Measurements from ENCODE around the gene CSAD.

CSAD gene

GRCh38 chr12:53172352-53172751, 8.4 kb downstream of the CSAD start:
- H3K9me2 ChIP-seq (replicated peaks; ENCODE audit: insufficient read depth, low read length): no peaks in the 10 kb centered on the region
- no peak overlapping the region for H3K9ac ChIP-seq (ENCODE audit: low read length)
- H3K79me2 ChIP-seq (ENCODE audit: insufficient read depth, low read length): no peaks in the 10 kb centered on the region
- no peak overlapping the region for H3K4me3 ChIP-seq (ENCODE audit: insufficient read depth, low read length, poor library complexity, severe bottlenecking)
- no peaks in the 10 kb centered on the region; the same call in 1 of the 2 replicates for H3F3A ChIP-seq (ENCODE audit: insufficient read depth)
- no peak overlapping the region for H3K4me2 ChIP-seq (ENCODE audit: low read depth, low read length, poor library complexity, severe bottlenecking)
- H3K27me3 ChIP-seq (ENCODE audit: low read length): no peaks in the 10 kb centered on the region
- no peak overlapping the region for H3K27ac ChIP-seq (ENCODE audit: low read depth, low read length)
- H3K36me3 ChIP-seq (ENCODE audit: low read length): no peaks in the 10 kb centered on the region
- no peak for TF ChIP-seq CTCF (IDR thresholded peaks at IDR 0.05; ENCODE audit: insufficient read depth, low read length, poor library complexity, severe bottlenecking)
- no peak for TF ChIP-seq EZH2phosphoT487 (conservative IDR thresholded peaks at IDR 0.05; ENCODE audit: low read length)
- no peak overlapping the region for H2AFZ ChIP-seq (ENCODE audit: low read depth, low read length, severe bottlenecking)
- H4K20me1 ChIP-seq (ENCODE audit: low read depth, low read length): no peaks in the 10 kb centered on the region
- no peaks in the 10 kb centered on the region for H3K9me3 ChIP-seq (ENCODE audit: insufficient read depth, low read length)

GRCh38 chr12:53171725-53172329, 8.9 kb downstream of the CSAD start:
- Histone ChIP-seq H2AFZ (ENCODE audit: low read depth, low read length, severe bottlenecking) (no peak overlapping the region), H3K4me2 (ENCODE audit: low read depth, low read length, poor library complexity, severe bottlenecking) (no peak overlapping the region), H3K27ac (ENCODE audit: low read depth, low read length) (no peak overlapping the region), H3K27me3 (ENCODE audit: low read length) (no peaks in the 10 kb centered on the region), H3K9ac (ENCODE audit: low read length) (no peak overlapping the region), H3K9me2 (replicated peaks; ENCODE audit: insufficient read depth, low read length) (no peaks in the 10 kb centered on the region), H3K36me3 (ENCODE audit: low read length) (no peaks in the 10 kb centered on the region), H3K79me2 (ENCODE audit: insufficient read depth, low read length) (no peaks in the 10 kb centered on the region), H3F3A (ENCODE audit: insufficient read depth) (no peaks in the 10 kb centered on the region), H3K4me3 (ENCODE audit: insufficient read depth, low read length, poor library complexity, severe bottlenecking) (no peak overlapping the region), H4K20me1 (ENCODE audit: low read depth, low read length) (no peaks in the 10 kb centered on the region), H3K9me3 (ENCODE audit: insufficient read depth, low read length) (no peaks in the 10 kb centered on the region)
- TF ChIP-seq CTCF (IDR thresholded peaks at IDR 0.05; ENCODE audit: insufficient read depth, low read length, poor library complexity, severe bottlenecking) (no peak), EZH2phosphoT487 (conservative IDR thresholded peaks at IDR 0.05; ENCODE audit: low read length) (no peak)

GRCh38 chr12:53170876-53171724, 9.6 kb downstream of the CSAD start:
- no peaks in the 10 kb centered on the region for H3K79me2 ChIP-seq (ENCODE audit: insufficient read depth, low read length)
- H3K9ac ChIP-seq (ENCODE audit: low read length): no peak overlapping the region
- no peaks in the 10 kb centered on the region for H3K27me3 ChIP-seq (ENCODE audit: low read length)
- no peak overlapping the region for H3K4me3 ChIP-seq (ENCODE audit: insufficient read depth, low read length, poor library complexity, severe bottlenecking)
- H3F3A ChIP-seq (ENCODE audit: insufficient read depth): no peaks in the 10 kb centered on the region
- no peak overlapping the region for H3K27ac ChIP-seq (ENCODE audit: low read depth, low read length)
- H3K36me3 ChIP-seq (ENCODE audit: low read length): no peaks in the 10 kb centered on the region
- no peak overlapping the region for H3K4me2 ChIP-seq (ENCODE audit: low read depth, low read length, poor library complexity, severe bottlenecking)
- H4K20me1 ChIP-seq (ENCODE audit: low read depth, low read length): no peaks in the 10 kb centered on the region
- no peaks in the 10 kb centered on the region for H3K9me3 ChIP-seq (ENCODE audit: insufficient read depth, low read length)
- TF ChIP-seq EZH2phosphoT487 (conservative IDR thresholded peaks at IDR 0.05; ENCODE audit: low read length) (no peak), CTCF (IDR thresholded peaks at IDR 0.05; ENCODE audit: insufficient read depth, low read length, poor library complexity, severe bottlenecking) (no peak)
- H3K9me2 ChIP-seq (replicated peaks; ENCODE audit: insufficient read depth, low read length): no peaks in the 10 kb centered on the region
- no peak overlapping the region for H2AFZ ChIP-seq (ENCODE audit: low read depth, low read length, severe bottlenecking)
